ENCODE results near the gene EAPP.
"Not testable (repeated sequence)": the region's sequence is repeated elsewhere in the genome, so short reads cannot be mapped to it uniquely, and the experiment has no call there.

- TF ChIP-seq SIN3A (IDR thresholded peaks at IDR 0.05; ENCODE audit: low read depth, low read length); SP1 (IDR thresholded peaks at IDR 0.05; ENCODE audit: low read depth, low read length); CEBPB (IDR thresholded peaks at IDR 0.05; ENCODE audit: borderline replicate concordance in 1 of 2, low read depth in 2 of 2, low read length in 2 of 2); EZH2 (IDR thresholded peaks at IDR 0.05; ENCODE audit: borderline replicate concordance, control insufficient read depth, low read depth, low read length); NFYB (IDR thresholded peaks at IDR 0.05; ENCODE audit: insufficient read depth, low read depth, low read length); CTCF (IDR thresholded peaks at IDR 0.05 in 2 of 3, conservative IDR thresholded peaks at IDR 0.05 in 1 of 3; ENCODE audit: control insufficient read depth in 2 of 3, extremely low read depth in 1 of 3, insufficient read depth in 1 of 3, low read depth in 3 of 3, low read length in 3 of 3); SIX5 (IDR thresholded peaks at IDR 0.05; ENCODE audit: low read depth, low read length, severe bottlenecking); JUNB (IDR thresholded peaks at IDR 0.05); ZBTB33 (IDR thresholded peaks at IDR 0.05); GATAD2B (conservative IDR thresholded peaks at IDR 0.05; ENCODE audit: low read depth); NRF1 (conservative IDR thresholded peaks at IDR 0.05; ENCODE audit: low read depth, low read length); USF1 (IDR thresholded peaks at IDR 0.05; ENCODE audit: borderline replicate concordance, extremely low read length, insufficient read depth, low read depth, low read length); IRF3 (IDR thresholded peaks at IDR 0.05): not testable (repeated sequence)
These were observed 9.9 kb upstream of the EAPP start for GRCh38 chr14:34549276-34549966.
